ENCODE data around the gene DCAF7.

DCAF7 gene

GRCh38 chr17:63547083-63547523 is 3.2 kb upstream of the DCAF7 start:
- Histone ChIP-seq H3K4me3 (ENCODE audit: extremely low read depth, insufficient read depth, low read length, poor library complexity, severe bottlenecking) (no peak overlapping the region), H3K4me1 (ENCODE audit: control insufficient read depth, insufficient read depth, low read length, poor library complexity, severe bottlenecking) (peaks cover 10% of the 10 kb centered on the region), H3K36me3 (ENCODE audit: control insufficient read depth, insufficient read depth, low read length) (no peaks in the 10 kb centered on the region), H3K9me3 (ENCODE audit: control insufficient read depth, low read length) (no peaks in the 10 kb centered on the region), H3K27ac (ENCODE audit: low read depth, low read length, severe bottlenecking) (no peak overlapping the region)
- 75 to 90% methylated on average over 1 to 2 of the region's 5 CpGs for WGBS, 2 experiments (ENCODE audit: insufficient coverage in 2 of 2)

GRCh38 chr17:63549289-63549945 is 860 bp upstream of the DCAF7 start:
- Histone ChIP-seq H3K4me3 (ENCODE audit: extremely low read depth, insufficient read depth, low read length, poor library complexity, severe bottlenecking) (peak overlapping the region; percentile 94), H3K4me1 (ENCODE audit: control insufficient read depth, insufficient read depth, low read length, poor library complexity, severe bottlenecking) (peaks cover 6% of the 10 kb centered on the region), H3K27ac (ENCODE audit: low read depth, low read length, severe bottlenecking) (peak overlapping the region; percentile 80), H3K9me3 (ENCODE audit: control insufficient read depth, low read length) (no peaks in the 10 kb centered on the region), H3K36me3 (ENCODE audit: control insufficient read depth, insufficient read depth, low read length) (peaks cover 15% of the 10 kb centered on the region)
- WGBS, 2 experiments (ENCODE audit: insufficient coverage in 2 of 2): 8 to 11% methylated on average over 14 to 15 of the region's 18 CpGs

- Histone ChIP-seq H3K9me3 (ENCODE audit: control insufficient read depth, low read length) (no peaks in the 10 kb centered on the region), H3K27ac (ENCODE audit: low read depth, low read length, severe bottlenecking) (peak overlapping the region; percentile 93), H3K36me3 (ENCODE audit: control insufficient read depth, insufficient read depth, low read length) (peaks cover 25% of the 10 kb centered on the region), H3K4me3 (ENCODE audit: extremely low read depth, insufficient read depth, low read length, poor library complexity, severe bottlenecking) (peak overlapping the region; percentile 94), H3K4me1 (ENCODE audit: control insufficient read depth, insufficient read depth, low read length, poor library complexity, severe bottlenecking) (peaks cover 3% of the 10 kb centered on the region)
- 0 to 1% methylated on average over 17 to 20 of the region's 32 CpGs for WGBS, 2 experiments (ENCODE audit: insufficient coverage in 2 of 2)
Observed at GRCh38 chr17:63550817-63551639, 751 bp downstream of the DCAF7 start.

GRCh38 chr17:63552211-63552610 is 1.9 kb downstream of the DCAF7 start:
- H3K27ac ChIP-seq (ENCODE audit: low read depth, low read length, severe bottlenecking): no peak overlapping the region
- 94 to 100% methylated on average over 3 to 5 of the region's 6 CpGs for WGBS, 2 experiments (ENCODE audit: insufficient coverage in 2 of 2)

GRCh38 chr17:63555500-63556156 is 5.4 kb downstream of the DCAF7 start:
- Histone ChIP-seq H3K36me3 (ENCODE audit: control insufficient read depth, insufficient read depth, low read length) (peaks cover 25% of the 10 kb centered on the region), H3K9me3 (ENCODE audit: control insufficient read depth, low read length) (peaks cover 8% of the 10 kb centered on the region), H3K4me3 (ENCODE audit: extremely low read depth, insufficient read depth, low read length, poor library complexity, severe bottlenecking) (no peak overlapping the region), H3K27ac (ENCODE audit: low read depth, low read length, severe bottlenecking) (no peak overlapping the region), H3K4me1 (ENCODE audit: control insufficient read depth, insufficient read depth, low read length, poor library complexity, severe bottlenecking) (peaks cover 3% of the 10 kb centered on the region)
- WGBS, 2 experiments (ENCODE audit: insufficient coverage in 2 of 2): 89 to 96% methylated on average over 2 to 3 of the region's 7 CpGs

More at GRCh38 chr17:63552211-63552610, 1.9 kb downstream of the DCAF7 start:
- Histone ChIP-seq H3K36me3 (ENCODE audit: control insufficient read depth, insufficient read depth, low read length) (peaks cover 25% of the 10 kb centered on the region), H3K4me1 (ENCODE audit: control insufficient read depth, insufficient read depth, low read length, poor library complexity, severe bottlenecking) (peaks cover 3% of the 10 kb centered on the region), H3K9me3 (ENCODE audit: control insufficient read depth, low read length) (peaks cover 5% of the 10 kb centered on the region), H3K4me3 (ENCODE audit: extremely low read depth, insufficient read depth, low read length, poor library complexity, severe bottlenecking) (peak overlapping the region; percentile 94)

- H3K36me3 ChIP-seq (ENCODE audit: control insufficient read depth, insufficient read depth, low read length): peaks cover 25% of the 10 kb centered on the region
- H3K4me1 ChIP-seq (ENCODE audit: control insufficient read depth, insufficient read depth, low read length, poor library complexity, severe bottlenecking): peaks cover 2% of the 10 kb centered on the region
- 92 to 100% methylated on average over 1 to 2 of the region's 2 CpGs for WGBS, 2 experiments (ENCODE audit: insufficient coverage in 2 of 2)
- no peak overlapping the region for H3K4me3 ChIP-seq (ENCODE audit: extremely low read depth, insufficient read depth, low read length, poor library complexity, severe bottlenecking)
- peaks cover 8% of the 10 kb centered on the region for H3K9me3 ChIP-seq (ENCODE audit: control insufficient read depth, low read length)
- no peak overlapping the region for H3K27ac ChIP-seq (ENCODE audit: low read depth, low read length, severe bottlenecking)
Observed at GRCh38 chr17:63557416-63557815, 7.1 kb downstream of the DCAF7 start.

- WGBS, 2 experiments (ENCODE audit: insufficient coverage in 2 of 2): 80% methylated on average over 1 of the region's 3 CpGs; no CpG with 5 or more reads in 1 of the 2 experiments
- Histone ChIP-seq H3K4me1 (ENCODE audit: control insufficient read depth, insufficient read depth, low read length, poor library complexity, severe bottlenecking) (no peaks in the 10 kb centered on the region), H3K27ac (ENCODE audit: low read depth, low read length, severe bottlenecking) (no peak overlapping the region)
Observed at GRCh38 chr17:63558441-63558840, 8.2 kb downstream of the DCAF7 start.

GRCh38 chr17:63561819-63562218 is 11.5 kb downstream of the DCAF7 start:
- no peaks in the 10 kb centered on the region for H3K4me1 ChIP-seq (ENCODE audit: control insufficient read depth, insufficient read depth, low read length, poor library complexity, severe bottlenecking)
- no peak overlapping the region for H3K4me3 ChIP-seq (ENCODE audit: extremely low read depth, insufficient read depth, low read length, poor library complexity, severe bottlenecking)
- H3K9me3 ChIP-seq (ENCODE audit: control insufficient read depth, low read length): peaks cover 7% of the 10 kb centered on the region
- H3K36me3 ChIP-seq (ENCODE audit: control insufficient read depth, insufficient read depth, low read length): no peaks in the 10 kb centered on the region
- H3K27ac ChIP-seq (ENCODE audit: low read depth, low read length, severe bottlenecking): no peak overlapping the region

More at GRCh38 chr17:63558441-63558840, 8.2 kb downstream of the DCAF7 start:
- peaks cover 20% of the 10 kb centered on the region for H3K36me3 ChIP-seq (ENCODE audit: control insufficient read depth, insufficient read depth, low read length)
- H3K9me3 ChIP-seq (ENCODE audit: control insufficient read depth, low read length): peaks cover 8% of the 10 kb centered on the region
- no peak overlapping the region for H3K4me3 ChIP-seq (ENCODE audit: extremely low read depth, insufficient read depth, low read length, poor library complexity, severe bottlenecking)

- Histone ChIP-seq H3K4me3 (ENCODE audit: extremely low read depth, insufficient read depth, low read length, poor library complexity, severe bottlenecking) (no peak overlapping the region), H3K4me1 (ENCODE audit: control insufficient read depth, insufficient read depth, low read length, poor library complexity, severe bottlenecking) (no peaks in the 10 kb centered on the region), H3K36me3 (ENCODE audit: control insufficient read depth, insufficient read depth, low read length) (no peaks in the 10 kb centered on the region), H3K9me3 (ENCODE audit: control insufficient read depth, low read length) (no peaks in the 10 kb centered on the region), H3K27ac (ENCODE audit: low read depth, low read length, severe bottlenecking) (no peak overlapping the region)
- WGBS, 2 experiments (ENCODE audit: insufficient coverage in 2 of 2): 100% methylated on average over 1 to 2 of the region's 2 CpGs
Observed at GRCh38 chr17:63563339-63563738, 13.1 kb downstream of the DCAF7 start.

- Histone ChIP-seq H3K27ac (ENCODE audit: low read depth, low read length, severe bottlenecking) (no peak overlapping the region), H3K36me3 (ENCODE audit: control insufficient read depth, insufficient read depth, low read length) (peaks cover 4% of the 10 kb centered on the region), H3K9me3 (ENCODE audit: control insufficient read depth, low read length) (no peaks in the 10 kb centered on the region), H3K4me3 (ENCODE audit: extremely low read depth, insufficient read depth, low read length, poor library complexity, severe bottlenecking) (no peak overlapping the region), H3K4me1 (ENCODE audit: control insufficient read depth, insufficient read depth, low read length, poor library complexity, severe bottlenecking) (no peaks in the 10 kb centered on the region)
- WGBS, 2 experiments (ENCODE audit: insufficient coverage in 2 of 2): 87 to 100% methylated on average over 1 to 3 of the region's 5 CpGs
Observed at GRCh38 chr17:63564562-63564961, 14.3 kb downstream of the DCAF7 start.
